ENCODE results near the gene TTLL6. TPM values are rescaled to one million over a fixed set of nuclear protein-coding genes. Genes with fewer than 3 reads are reported as not detected.
A peak's percentile ranks its signal among the peaks of the same experiment; 100 is the strongest.

The TTLL6 gene
- total and polyA plus RNA-seq, 9 of the 15 experiments (the other 6 are each of a cell fraction or from before 2014, with no cell fraction given): 0.05 TPM; not detected in 8

DNA sequence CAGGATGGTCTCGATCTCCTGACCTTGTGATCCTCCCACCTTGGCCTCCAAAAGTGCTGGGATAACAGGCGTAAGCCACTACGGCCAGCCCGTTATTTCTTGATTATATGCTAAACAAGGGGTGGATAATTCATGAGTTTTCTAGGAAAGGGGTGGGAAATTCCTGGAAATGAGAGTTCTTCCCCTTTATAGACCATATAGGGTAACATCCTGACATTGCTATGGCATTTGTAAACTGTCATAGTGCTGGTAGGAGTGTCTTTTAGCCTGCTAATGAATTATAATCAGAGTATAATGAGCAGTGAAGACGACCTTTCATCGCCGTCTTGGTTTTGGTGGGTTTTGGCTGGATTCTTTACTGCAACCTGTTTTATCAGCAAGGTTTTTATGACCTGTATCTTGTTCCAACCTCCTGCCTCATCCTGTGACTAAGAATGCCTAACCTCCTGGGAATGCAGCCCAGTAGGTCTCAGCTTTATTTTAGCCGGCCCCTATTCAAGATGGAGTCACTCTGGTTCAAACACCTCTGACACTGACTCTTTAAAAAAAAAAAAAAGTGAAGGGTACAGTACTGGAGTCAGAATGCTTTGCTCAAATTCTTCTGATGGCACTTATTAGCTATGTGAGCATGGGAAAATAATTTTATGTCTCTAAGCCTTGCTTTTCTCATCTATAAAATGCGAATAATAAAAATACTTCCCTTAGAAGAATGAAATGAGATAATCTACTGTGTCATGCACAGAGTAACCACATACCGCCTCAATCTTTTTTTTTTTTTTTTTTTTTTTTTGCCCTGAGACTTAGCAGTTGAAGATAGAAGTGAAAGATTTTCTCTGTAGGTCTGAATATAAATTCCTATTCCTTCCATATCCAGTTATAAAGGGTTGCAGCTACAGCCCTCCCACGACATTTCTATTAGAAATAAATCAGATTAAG, 8.7 kb upstream of the TTLL6 start:
- ATAC-seq (peak; percentile 73), FAIRE-seq (peak; percentile 67), DNase-seq (ENCODE audit: extremely low read depth in 1 of 4, low spot score in 3 of 4) (peak in 2 of 4 experiments; percentile 35 to 71)
- H3K27me3 ChIP-seq (ENCODE audit: control insufficient read depth in 2 of 2, insufficient read depth in 2 of 2, low read length in 2 of 2): no peaks in the 10 kb centered on the region; a peak in 1 of 5 replicates
- no peaks in the 10 kb centered on the region for H3K79me2 ChIP-seq (ENCODE audit: control insufficient read depth, insufficient read depth, low read length)
- no peak overlapping the region for H3K4me3 ChIP-seq
- no peaks in the 10 kb centered on the region for H3K9me3 ChIP-seq (replicated peaks; ENCODE audit: control insufficient read depth, insufficient read depth, low read depth, low read length)
- POLR2A ChIA-PET: interaction anchor here (0.6 kb wide), 1 partner anchor 32 kb away, joined by 5 read pairs; no protein-coding TSS in a partner anchor
- in situ Hi-C loops (cut with MboI) (no loop called here), intact Hi-C loops (cut with micrococcal nuclease) (no loop called here)
- CTCF ChIA-PET (ENCODE audit: low intra/inter-chr PET ratio): no interaction called here
- no TSS peak for BruUV-seq (replicated peaks)
- peaks cover 4% of the 10 kb centered on the region in 2 experiments; a peak in 2 of 5 replicates for H3K4me1 ChIP-seq (replicated peaks in 1 of 2; ENCODE audit: control insufficient read depth in 2 of 2, insufficient read depth in 2 of 2, low read length in 2 of 2)
- no peaks in the 10 kb centered on the region for H3K9me1 ChIP-seq (ENCODE audit: control insufficient read depth, insufficient read depth, low read length)
- H3K36me3 ChIP-seq (ENCODE audit: control insufficient read depth, insufficient read depth, low read length): no peaks in the 10 kb centered on the region
- WGBS (ENCODE audit: insufficient coverage, low coverage, missing lambda C conversion rate): 6% methylated on average over 11 of the region's 11 CpGs
- peak overlapping the region in 1 of 2 experiments; percentile 13; a peak in 1 of 4 replicates for H3K9ac ChIP-seq (ENCODE audit: insufficient read depth in 1 of 2, low read depth in 2 of 2, low read length in 2 of 2)
- H2AFZ ChIP-seq (ENCODE audit: low read depth, low read length): peak overlapping the region; percentile 59
- H3K4me2 ChIP-seq (ENCODE audit: insufficient read depth, low read length): peak overlapping the region; percentile 3; the same call in 1 of the 2 replicates
- H4K20me1 ChIP-seq (replicated peaks; ENCODE audit: control insufficient read depth, insufficient read depth, low read length): no peaks in the 10 kb centered on the region
- H3K27ac ChIP-seq (ENCODE audit: extremely low read depth, low read depth, low read length): peak overlapping the region; percentile 50; the same call in 1 of the 3 replicates
- TF ChIP-seq, protein P1, sequence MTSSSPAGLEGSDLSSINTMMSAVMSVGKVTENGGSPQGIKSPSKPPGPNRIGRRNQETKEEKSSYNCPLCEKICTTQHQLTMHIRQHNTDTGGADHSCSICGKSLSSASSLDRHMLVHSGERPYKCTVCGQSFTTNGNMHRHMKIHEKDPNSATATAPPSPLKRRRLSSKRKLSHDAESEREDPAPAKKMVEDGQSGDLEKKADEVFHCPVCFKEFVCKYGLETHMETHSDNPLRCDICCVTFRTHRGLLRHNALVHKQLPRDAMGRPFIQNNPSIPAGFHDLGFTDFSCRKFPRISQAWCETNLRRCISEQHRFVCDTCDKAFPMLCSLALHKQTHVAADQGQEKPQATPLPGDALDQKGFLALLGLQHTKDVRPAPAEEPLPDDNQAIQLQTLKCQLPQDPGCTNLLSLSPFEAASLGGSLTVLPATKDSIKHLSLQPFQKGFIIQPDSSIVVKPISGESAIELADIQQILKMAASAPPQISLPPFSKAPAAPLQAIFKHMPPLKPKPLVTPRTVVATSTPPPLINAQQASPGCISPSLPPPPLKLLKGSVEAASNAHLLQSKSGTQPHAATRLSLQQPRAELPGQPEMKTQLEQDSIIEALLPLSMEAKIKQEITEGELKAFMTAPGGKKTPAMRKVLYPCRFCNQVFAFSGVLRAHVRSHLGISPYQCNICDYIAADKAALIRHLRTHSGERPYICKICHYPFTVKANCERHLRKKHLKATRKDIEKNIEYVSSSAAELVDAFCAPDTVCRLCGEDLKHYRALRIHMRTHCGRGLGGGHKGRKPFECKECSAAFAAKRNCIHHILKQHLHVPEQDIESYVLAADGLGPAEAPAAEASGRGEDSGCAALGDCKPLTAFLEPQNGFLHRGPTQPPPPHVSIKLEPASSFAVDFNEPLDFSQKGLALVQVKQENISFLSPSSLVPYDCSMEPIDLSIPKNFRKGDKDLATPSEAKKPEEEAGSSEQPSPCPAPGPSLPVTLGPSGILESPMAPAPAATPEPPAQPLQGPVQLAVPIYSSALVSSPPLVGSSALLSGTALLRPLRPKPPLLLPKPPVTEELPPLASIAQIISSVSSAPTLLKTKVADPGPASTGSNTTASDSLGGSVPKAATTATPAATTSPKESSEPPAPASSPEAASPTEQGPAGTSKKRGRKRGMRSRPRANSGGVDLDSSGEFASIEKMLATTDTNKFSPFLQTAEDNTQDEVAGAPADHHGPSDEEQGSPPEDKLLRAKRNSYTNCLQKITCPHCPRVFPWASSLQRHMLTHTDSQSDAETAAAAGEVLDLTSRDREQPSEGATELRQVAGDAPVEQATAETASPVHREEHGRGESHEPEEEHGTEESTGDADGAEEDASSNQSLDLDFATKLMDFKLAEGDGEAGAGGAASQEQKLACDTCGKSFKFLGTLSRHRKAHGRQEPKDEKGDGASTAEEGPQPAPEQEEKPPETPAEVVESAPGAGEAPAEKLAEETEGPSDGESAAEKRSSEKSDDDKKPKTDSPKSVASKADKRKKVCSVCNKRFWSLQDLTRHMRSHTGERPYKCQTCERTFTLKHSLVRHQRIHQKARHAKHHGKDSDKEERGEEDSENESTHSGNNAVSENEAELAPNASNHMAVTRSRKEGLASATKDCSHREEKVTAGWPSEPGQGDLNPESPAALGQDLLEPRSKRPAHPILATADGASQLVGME (CRISPR knock-in tag; IDR thresholded peaks at IDR 0.05): peak; percentile 95
- TF ChIP-seq L3MBTL2 (IDR thresholded peaks at IDR 0.05): 0 out of 2 replicates have a peak, but pooled peaks have one; percentile 19
- TF ChIP-seq TCFL5 (CRISPR knock-in tag; conservative IDR thresholded peaks at IDR 0.05): peak; percentile 92
- TF ChIP-seq ATF1 (CRISPR knock-in tag; IDR thresholded peaks at IDR 0.05): no peak
- peak; percentile 83 for TF ChIP-seq ATF1 (tag; IDR thresholded peaks at IDR 0.05)
- no peak for TF ChIP-seq HDAC1 (IDR thresholded peaks at IDR 0.05)
- TF ChIP-seq ZBED1 (IDR thresholded peaks at IDR 0.05): no peak
- no peak for TF ChIP-seq BCOR (IDR thresholded peaks at IDR 0.05)
- peak; percentile 82 for TF ChIP-seq GATAD2A (IDR thresholded peaks at IDR 0.05)
- peak; percentile 83; the same call in 1 of the 2 replicates for TF ChIP-seq ZNF347 (CRISPR knock-in tag; IDR thresholded peaks at IDR 0.05; ENCODE audit: low read depth)
- TF ChIP-seq NBN (IDR thresholded peaks at IDR 0.05; ENCODE audit: low read depth): no peak
- TF ChIP-seq, protein P2, sequence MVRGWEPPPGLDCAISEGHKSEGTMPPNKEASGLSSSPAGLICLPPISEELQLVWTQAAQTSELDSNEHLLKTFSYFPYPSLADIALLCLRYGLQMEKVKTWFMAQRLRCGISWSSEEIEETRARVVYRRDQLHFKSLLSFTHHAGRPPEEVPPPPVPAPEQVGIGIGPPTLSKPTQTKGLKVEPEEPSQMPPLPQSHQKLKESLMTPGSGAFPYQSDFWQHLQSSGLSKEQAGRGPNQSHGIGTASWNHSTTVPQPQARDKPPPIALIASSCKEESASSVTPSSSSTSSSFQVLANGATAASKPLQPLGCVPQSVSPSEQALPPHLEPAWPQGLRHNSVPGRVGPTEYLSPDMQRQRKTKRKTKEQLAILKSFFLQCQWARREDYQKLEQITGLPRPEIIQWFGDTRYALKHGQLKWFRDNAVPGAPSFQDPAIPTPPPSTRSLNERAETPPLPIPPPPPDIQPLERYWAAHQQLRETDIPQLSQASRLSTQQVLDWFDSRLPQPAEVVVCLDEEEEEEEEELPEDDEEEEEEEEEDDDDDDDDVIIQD (CRISPR knock-in tag; IDR thresholded peaks at IDR 0.05): peak; percentile 94; the same call in 1 of the 2 replicates
- no peak for TF ChIP-seq RBM39 (optimal IDR thresholded peaks at IDR 0.05; ENCODE audit: low read depth, low read length)
